HEK293T (cell line): ENCODE results near the gene GRIK2.
"Not testable (repeated sequence)": the region's sequence is repeated elsewhere in the genome, so short reads cannot be mapped to it uniquely, and the experiment has no call there.

Experiments
- CTCF ChIA-PET: fragments of 350-600 bp; formaldehyde crosslinking; extraction: SDS; loops from one replicate; lab custom pipeline; 2021; ENCODE audit warnings: antibody characterized with exemption, inconsistent platforms; lab: Yijun Ruan, JAX
- POLR2A ChIA-PET: fragments of 350-600 bp; formaldehyde crosslinking; extraction: SDS; loops from one replicate; lab custom pipeline; 2020; ENCODE audit warnings: antibody characterized with exemption, inconsistent platforms; lab: Yijun Ruan, JAX
- DNase-seq: peaks from one replicate; pipeline ENCODE4 v3.0.0; 2012; ENCODE audit warnings: mixed read lengths; ENCODE audit errors: extremely low spot score
- ARNT ChIP-seq: fragments of 450-650 bp; IDR thresholded peaks from 2 replicates; pipeline ENCODE4 v1.6.1; 2017; ENCODE audit warnings: mild to moderate bottlenecking
- BHLHE40 ChIP-seq: fragments of 450-650 bp; IDR thresholded peaks from 2 replicates; pipeline ENCODE4 v1.6.1; 2016; ENCODE audit warnings: mild to moderate bottlenecking, moderate library complexity, borderline replicate concordance
- CTBP1 ChIP-seq: fragments of 450-650 bp; IDR thresholded peaks from 2 replicates; pipeline ENCODE4 v1.6.1; 2016; ENCODE audit warnings: borderline replicate concordance
- ELF4 ChIP-seq: fragments of 450-650 bp; IDR thresholded peaks from 2 replicates; pipeline ENCODE4 v1.6.1; 2017; ENCODE audit warnings: antibody characterized with exemption
- FOXA1 ChIP-seq: fragments of 450-650 bp; IDR thresholded peaks from 2 replicates; pipeline ENCODE4 v1.6.1; 2016; ENCODE audit warnings: mild to moderate bottlenecking
- FOXK2 ChIP-seq: fragments of 450-650 bp; IDR thresholded peaks from 2 replicates; pipeline ENCODE4 v1.6.1; 2016; ENCODE audit warnings: mild to moderate bottlenecking
- FOXM1 ChIP-seq: fragments of 450-650 bp; IDR thresholded peaks from 2 replicates; pipeline ENCODE4 v1.6.1; 2017; ENCODE audit warnings: mild to moderate bottlenecking, borderline replicate concordance
- HDGF ChIP-seq: fragments of 450-650 bp; IDR thresholded peaks from 2 replicates; pipeline ENCODE4 v1.6.1; 2017; ENCODE audit warnings: antibody characterized with exemption, borderline replicate concordance
- L3MBTL2 ChIP-seq: fragments of 450-650 bp; conservative IDR thresholded peaks from 2 replicates; pipeline ENCODE4 v1.6.1; 2016; ENCODE audit warnings: mild to moderate bottlenecking
- LEF1 ChIP-seq: fragments of 450-650 bp; IDR thresholded peaks from 2 replicates; pipeline ENCODE4 v1.6.1; 2017; ENCODE audit warnings: mild to moderate bottlenecking, borderline replicate concordance
- NFRKB ChIP-seq: fragments of 450-650 bp; IDR thresholded peaks from 2 replicates; pipeline ENCODE4 v1.6.1; 2016; ENCODE audit warnings: mild to moderate bottlenecking, moderate library complexity
- SP1 ChIP-seq: fragments of 450-650 bp; IDR thresholded peaks from 2 replicates; pipeline ENCODE4 v1.6.1; 2017
- SUZ12 ChIP-seq: fragments of 450-650 bp; IDR thresholded peaks from 2 replicates; pipeline ENCODE4 v1.6.1; 2016; ENCODE audit warnings: mild to moderate bottlenecking
- TARDBP ChIP-seq: fragments of 450-650 bp; IDR thresholded peaks from 2 replicates; pipeline ENCODE4 v1.6.1; 2016
- ZNF384 ChIP-seq: fragments of 450-650 bp; IDR thresholded peaks from 2 replicates; pipeline ENCODE4 v1.6.1; 2016
- TF ChIP-seq, protein P1 (sequence below): fragments of 450-650 bp; IDR thresholded peaks from 2 replicates; pipeline ENCODE4 v1.6.1; 2016

Gene GRIK2

DNA sequence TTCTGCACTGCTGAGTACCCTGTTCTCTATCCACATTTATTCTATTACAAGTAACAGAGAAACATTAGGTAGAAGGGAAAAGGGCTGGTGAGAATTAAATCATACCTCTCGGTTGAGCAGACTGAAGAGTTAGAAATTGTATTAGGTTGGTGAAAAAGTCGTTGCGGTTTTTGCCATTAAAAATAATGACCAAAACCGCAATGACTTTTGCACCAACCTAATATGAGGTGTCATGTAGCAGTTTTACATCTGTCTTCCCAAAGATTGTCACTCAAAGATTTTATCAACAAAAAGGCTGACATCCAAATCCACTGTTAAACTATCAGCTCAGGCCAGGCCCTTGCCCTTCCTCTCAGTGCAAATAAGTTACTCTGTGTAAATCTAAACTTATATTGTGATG, 28.3 kb upstream of the GRIK2 start:
- POLR2A ChIA-PET, result no interaction called here
- CTCF ChIA-PET, result no interaction called here
- DNase-seq, result no peak
- peak; percentile 87 for TF ChIP-seq ELF4
- TF ChIP-seq ZNF384, result no peak

DNA sequence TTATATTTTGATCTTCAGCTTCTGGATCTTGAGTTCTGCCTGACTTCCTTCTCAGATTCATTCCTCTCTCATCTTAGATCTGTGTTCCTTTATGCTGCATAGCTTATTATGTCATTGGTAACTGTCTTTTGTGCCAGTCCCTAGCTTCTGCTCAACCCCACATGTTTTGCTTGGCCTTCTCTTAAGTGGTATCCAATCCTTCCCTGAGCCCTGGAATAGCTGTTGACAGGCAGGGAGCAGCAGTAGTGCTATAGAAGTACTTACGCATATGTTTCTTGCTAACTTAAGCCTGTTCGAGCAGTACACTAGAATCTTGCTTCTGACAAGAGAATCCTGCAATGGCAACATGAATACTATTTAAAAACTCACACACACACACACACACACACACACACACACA, 13.6 kb upstream of the GRIK2 start:
- ChIA-PET CTCF (no interaction called here), POLR2A (no interaction called here)
- no peak for DNase-seq
- TF ChIP-seq, protein P1, sequence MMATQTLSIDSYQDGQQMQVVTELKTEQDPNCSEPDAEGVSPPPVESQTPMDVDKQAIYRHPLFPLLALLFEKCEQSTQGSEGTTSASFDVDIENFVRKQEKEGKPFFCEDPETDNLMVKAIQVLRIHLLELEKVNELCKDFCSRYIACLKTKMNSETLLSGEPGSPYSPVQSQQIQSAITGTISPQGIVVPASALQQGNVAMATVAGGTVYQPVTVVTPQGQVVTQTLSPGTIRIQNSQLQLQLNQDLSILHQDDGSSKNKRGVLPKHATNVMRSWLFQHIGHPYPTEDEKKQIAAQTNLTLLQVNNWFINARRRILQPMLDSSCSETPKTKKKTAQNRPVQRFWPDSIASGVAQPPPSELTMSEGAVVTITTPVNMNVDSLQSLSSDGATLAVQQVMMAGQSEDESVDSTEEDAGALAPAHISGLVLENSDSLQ, result no peak
- TF ChIP-seq SP1 (no peak), ARNT (no peak), CTBP1 (no peak), NFRKB (no peak), SUZ12 (no peak), FOXM1 (no peak), ELF4 (no peak), HDGF (no peak), FOXA1 (no peak), FOXK2 (no peak), BHLHE40 (no peak), L3MBTL2 (no peak), LEF1 (no peak), ZNF384 (no peak), TARDBP (no peak)

DNA sequence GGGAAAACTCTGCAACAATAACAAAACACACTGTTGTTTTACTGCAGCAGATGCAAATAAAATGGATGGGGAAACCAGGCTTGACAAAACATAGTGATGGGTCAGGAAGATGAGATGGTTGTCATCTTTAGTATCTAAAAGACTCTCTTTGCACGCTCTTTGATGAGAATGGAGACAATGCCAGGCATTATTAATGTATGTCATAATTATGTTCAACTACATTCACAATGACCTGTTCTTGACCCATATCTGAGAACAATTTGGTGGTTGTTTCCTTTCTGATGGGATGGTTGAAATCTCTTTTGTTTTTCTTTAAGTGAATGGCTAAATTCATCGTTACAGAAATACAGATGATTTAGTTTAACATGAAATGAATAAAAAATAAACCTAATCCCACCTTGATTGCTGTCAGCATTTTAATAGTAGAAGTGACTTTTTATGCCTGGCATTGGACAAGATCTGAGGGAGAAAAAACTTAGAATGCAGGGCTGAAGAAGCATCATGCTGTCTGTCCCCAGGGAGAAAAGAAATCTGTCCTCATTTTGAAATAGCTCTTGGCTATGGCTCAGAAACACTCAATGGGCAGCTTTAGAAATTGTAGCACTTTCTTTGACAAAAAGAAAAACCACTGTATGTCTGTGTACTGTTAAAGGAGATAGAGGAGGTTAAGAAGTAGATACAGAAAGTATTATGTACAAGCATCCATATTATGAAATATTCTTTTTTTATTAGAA, 12.4 kb upstream of the GRIK2 start:
- no peak for TF ChIP-seq FOXK2
- TF ChIP-seq, protein P1, result no peak
- TF ChIP-seq BHLHE40, result no peak
- TF ChIP-seq ELF4, result no peak
- TF ChIP-seq ZNF384, result no peak
- no peak for TF ChIP-seq SP1
- no peak for TF ChIP-seq SUZ12
- no peak for TF ChIP-seq CTBP1
- TF ChIP-seq FOXA1, result no peak
- no peak for TF ChIP-seq HDGF
- no peak for TF ChIP-seq ARNT
- no peak for TF ChIP-seq FOXM1
- TF ChIP-seq TARDBP, result no peak
- TF ChIP-seq NFRKB, result no peak
- no peak for TF ChIP-seq L3MBTL2
- DNase-seq, result no peak
- ChIA-PET POLR2A (no interaction called here), CTCF (no interaction called here)

DNA sequence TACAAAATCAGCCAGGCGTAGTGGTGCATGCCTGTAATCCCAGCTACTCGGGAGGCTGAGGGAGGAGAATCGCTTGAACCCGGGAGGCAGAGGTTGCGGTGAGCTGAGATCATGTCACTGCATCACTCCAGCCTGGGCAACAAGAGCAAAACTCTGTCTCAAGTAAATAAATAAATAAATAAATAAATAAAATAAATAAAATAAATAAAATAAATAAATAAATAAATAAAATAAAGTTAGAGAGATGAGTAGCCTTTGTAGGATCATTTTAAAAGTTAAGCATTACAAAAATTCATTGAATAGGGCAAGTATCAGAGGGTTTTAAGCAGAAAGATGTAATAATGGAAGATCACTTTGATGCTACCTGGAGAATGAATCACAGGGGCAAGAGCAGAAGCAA, 9.8 kb upstream of the GRIK2 start:
- CTCF ChIA-PET, result not testable (repeated sequence)

DNA sequence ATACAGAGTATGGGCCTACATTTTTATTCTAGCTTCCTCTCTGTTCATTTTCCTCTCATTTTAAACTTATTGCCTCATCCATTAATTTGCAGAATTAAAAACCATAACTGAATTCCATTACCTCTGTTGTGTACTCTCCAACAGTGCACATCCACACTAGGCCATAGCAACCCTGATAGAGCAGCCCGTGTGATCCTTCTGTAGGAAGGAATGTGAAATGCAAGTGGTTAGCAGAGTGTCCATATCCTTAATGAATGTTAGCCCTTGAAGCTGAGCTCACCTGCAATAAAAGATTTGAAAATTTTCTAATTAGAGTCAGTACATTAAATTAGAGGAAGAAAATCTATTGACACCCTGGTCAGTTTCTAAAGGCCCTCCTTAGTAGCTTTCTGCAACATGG, 6.5 kb upstream of the GRIK2 start:
- CTCF ChIA-PET, result no interaction called here
- TF ChIP-seq ARNT (no peak), L3MBTL2 (no peak), SUZ12 (no peak), ELF4 (no peak), LEF1 (no peak), FOXA1 (no peak), NFRKB (no peak), TARDBP (no peak), FOXM1 (no peak), CTBP1 (no peak), SP1 (no peak), HDGF (no peak), BHLHE40 (no peak), FOXK2 (no peak), ZNF384 (no peak)
- TF ChIP-seq, protein P1, result no peak

More for the DNA sequence above, 9.8 kb upstream of the GRIK2 start:
- POLR2A ChIA-PET, DNase-seq: not testable (repeated sequence)

DNA sequence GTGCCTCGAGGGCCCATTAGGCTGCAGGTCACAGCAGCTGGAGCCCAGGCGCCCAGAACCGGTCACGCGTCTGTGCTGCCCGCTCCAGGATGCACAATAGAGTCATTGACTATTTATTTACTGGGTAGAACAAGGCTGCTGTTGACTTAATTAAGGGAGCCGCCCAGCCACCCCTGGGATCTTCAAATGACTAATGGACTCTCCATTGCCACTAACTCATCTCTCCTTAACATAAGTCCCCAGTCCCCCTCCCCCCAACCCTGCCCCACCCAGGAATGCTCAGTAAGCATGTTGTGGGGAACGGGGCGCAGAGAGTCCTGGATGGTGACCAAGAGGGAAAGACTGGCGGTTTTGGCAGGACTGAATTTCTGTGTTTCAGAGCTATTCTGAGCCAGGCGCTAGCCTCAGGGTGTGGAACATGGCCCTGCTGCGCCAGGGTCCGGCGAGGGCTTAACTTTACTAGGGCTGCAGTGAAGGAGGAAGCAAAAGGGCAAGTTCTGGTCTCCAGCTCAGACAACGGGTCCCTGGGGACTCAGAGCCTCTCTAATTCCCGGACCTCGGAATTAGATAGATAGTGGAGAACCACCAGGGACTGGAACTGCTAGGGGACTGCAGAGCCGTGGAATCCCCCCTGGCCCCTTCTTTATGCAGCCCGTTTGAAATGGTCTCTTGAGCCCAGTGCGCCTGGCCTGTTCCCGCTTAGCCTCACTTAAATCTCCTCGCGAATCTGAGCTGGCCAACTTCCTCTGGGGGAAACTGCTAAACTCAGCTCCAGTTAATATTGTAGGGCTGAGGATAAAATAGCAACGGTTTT, 1.5 kb upstream of the GRIK2 start:
- DNase-seq, result no peak
- POLR2A ChIA-PET, result interaction anchor here (0.6 kb wide), 1 partner anchor 1856 kb away, joined by 3 read pairs; no protein-coding TSS in a partner anchor
- TF ChIP-seq LEF1 (no peak), TARDBP (no peak), ZNF384 (no peak), FOXK2 (no peak), NFRKB (no peak), FOXA1 (no peak), FOXM1 (no peak), BHLHE40 (no peak), ARNT (no peak), L3MBTL2 (no peak), SP1 (no peak), ELF4 (no peak)
- CTCF ChIA-PET, result interaction anchor here (1.1 kb wide), 1 partner anchor 38 kb away, joined by 5 read pairs; no protein-coding TSS in a partner anchor

More for the DNA sequence above, 6.5 kb upstream of the GRIK2 start:
- POLR2A ChIA-PET, result no interaction called here
- DNase-seq, result no peak
